MM.1S (cell line): ENCODE measurements around the gene REXO4.

Source experiments
- CTCF ChIP-seq: fragments of 300-600 bp; sonication (generic); IDR thresholded peaks from 2 replicates; pipeline ENCODE4 v1.5.1; 2016; ENCODE audit warnings: antibody characterized with exemption, low read length, mixed read lengths
- EZH2 ChIP-seq: fragments of 300-600 bp; sonication (generic); optimal IDR thresholded peaks from 2 replicates; pipeline ENCODE3; 2017; ENCODE audit warnings: low read depth, mild to moderate bottlenecking, antibody characterized with exemption, low read length, mixed read lengths

- TF ChIP-seq CTCF (no peak), EZH2 (no peak)
These were observed 23.0 kb downstream of the REXO4 start for GRCh38 chr9:133394687-133395271.
